HG03196 (cell line): ENCODE data around the gene TAF5.
"Not testable (repeated sequence)": the region's sequence is repeated elsewhere in the genome, so short reads cannot be mapped to it uniquely, and the experiment has no call there.

ENCODE experiments used
- ATAC-seq: cut with Tn5 transposase; IDR thresholded peaks from one replicate; pipeline ENCODE4 v1.9.1; 2021; ENCODE audit not compliant: unreplicated experiment

TAF5 gene

GRCh38 chr10:103397191-103397825 is 29.5 kb downstream of the TAF5 start:
- ATAC-seq = no peak

DNA sequence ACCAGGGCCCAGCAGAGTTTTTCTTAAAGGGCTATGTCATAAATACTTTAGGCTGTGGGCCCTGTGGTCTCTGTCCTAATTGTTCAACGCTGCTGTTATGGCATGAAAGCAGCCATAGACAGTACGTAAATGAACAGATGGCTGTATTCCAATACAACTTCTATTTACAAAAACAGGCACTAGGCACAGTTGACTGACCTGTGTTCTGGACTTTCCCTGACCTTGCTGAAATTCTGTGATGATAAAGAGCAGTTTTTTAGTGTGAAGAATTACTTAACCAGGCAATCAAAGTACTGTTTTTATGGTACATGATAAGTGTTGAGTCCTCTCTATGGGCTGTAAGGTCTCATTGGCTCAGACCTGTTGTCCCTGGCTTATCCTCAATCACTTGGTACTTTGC is 45.8 kb downstream of the TAF5 start:
- no peak for ATAC-seq

GRCh38 chr10:103415581-103415980 is 47.8 kb downstream of the TAF5 start:
- ATAC-seq = no peak

- ATAC-seq = no peak
These were observed 48.8 kb downstream of the TAF5 start for GRCh38 chr10:103416436-103417147.

DNA sequence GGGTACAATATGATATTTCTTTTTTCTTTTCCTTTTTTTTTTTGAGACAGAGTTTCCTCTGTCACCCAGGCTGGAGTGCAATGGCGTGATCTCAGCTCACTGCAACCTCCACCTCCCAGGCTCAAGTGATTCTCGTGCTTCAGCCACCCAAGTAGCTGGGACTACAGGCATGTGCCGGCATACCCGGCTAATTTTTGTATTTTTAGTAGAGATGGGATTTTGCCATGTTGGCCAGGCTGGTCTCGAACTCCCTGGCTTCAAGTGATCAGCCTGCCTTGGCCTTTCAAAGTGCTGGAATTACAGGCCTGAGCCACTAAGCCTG is 49.3 kb downstream of the TAF5 start:
- ATAC-seq = not testable (repeated sequence)

- ATAC-seq = no peak
These were observed 49.8 kb downstream of the TAF5 start for GRCh38 chr10:103417601-103418000.

- ATAC-seq = no peak
These were observed 51.3 kb downstream of the TAF5 start for GRCh38 chr10:103419101-103419500.

- ATAC-seq = no peak
These were observed 56.0 kb downstream of the TAF5 start for GRCh38 chr10:103423748-103424147.

DNA sequence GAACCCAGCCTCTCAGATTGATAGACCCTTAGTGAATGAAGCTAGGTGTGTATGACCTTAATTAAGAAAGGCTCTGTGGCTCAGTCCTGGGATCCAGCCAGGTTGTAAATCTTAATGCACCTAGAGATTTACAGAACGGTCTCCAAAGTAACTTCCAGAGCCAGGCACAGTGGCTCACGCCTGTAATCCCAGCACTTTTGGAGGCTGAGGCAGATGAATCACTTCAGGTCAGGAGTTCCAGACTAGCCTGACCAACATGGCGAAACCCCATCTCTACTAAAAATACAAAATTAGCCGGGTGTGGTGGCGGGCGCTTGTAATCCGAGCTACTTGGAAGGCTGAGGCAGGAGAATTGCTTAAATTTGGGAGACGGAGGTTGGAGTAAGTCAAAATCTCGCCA is 60.1 kb downstream of the TAF5 start:
- ATAC-seq = no peak

DNA sequence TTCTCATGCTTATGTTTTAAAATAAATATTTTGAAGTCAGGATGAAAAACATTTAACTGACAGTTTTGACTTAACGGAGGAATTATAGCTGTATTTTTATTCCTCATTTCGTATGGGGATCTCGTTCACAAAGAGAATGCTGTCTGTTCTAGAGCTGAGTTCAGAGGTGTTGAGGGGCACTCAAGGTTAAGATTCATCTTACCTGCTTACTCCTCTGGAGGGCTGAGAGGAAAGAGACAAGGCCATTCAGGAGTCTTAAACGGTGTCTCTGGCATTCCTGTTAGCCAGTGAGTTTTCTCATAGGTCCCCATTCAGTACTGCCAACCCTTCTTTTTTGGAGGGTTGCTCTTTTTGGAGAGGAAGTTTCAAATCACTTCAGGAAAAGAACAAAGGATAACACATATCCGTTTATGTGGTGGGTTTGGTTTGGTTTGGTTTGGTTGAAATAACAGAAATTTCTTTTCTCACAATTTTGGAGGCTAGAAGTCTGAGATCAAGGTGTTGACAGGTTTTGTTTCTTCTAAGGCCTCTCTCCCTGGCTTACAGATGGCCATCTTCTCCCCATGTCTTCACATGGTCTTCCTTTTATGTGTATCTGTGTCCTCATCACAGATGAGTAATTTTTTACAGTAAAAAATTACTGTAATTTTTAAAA is 61.3 kb downstream of the TAF5 start:
- ATAC-seq = no peak

DNA sequence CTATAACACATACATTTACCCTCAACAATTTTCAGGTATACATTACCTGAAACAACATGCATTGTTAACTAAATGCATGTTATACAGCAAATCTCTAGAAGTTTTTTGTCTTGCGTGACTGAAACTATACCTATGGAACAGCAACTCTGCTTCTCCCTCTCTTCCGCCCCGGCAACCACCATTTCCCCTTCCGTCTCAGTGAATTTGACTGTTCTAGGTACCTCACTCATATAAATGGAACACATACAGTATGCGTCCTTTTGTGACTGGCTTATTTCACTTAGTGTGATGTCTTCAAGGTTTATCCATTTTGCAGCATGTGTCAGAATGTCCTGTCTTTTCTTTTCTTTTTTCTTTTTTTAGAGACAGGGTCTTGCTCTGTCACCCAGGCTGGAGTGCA is 61.9 kb downstream of the TAF5 start:
- ATAC-seq = no peak

DNA sequence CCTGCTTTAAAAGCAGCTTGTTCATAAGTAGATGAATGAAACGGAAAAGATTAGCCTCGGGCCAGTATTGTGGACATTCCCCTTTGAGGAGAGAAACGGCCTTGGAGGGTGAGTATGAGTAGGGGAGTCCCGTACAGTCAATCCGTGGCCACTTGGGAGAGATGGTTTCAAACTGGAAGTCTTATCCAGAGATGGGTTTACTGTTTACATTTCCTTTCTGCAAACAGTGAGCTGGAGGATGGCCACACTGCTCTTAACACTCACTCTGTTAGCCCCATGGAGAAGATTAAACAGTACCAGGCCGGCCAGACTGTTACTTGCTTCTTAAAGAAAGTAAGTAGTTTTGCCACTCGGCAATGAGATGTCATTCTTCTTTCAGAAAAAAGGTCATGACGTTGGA is 64.1 kb downstream of the TAF5 start:
- no peak for ATAC-seq

DNA sequence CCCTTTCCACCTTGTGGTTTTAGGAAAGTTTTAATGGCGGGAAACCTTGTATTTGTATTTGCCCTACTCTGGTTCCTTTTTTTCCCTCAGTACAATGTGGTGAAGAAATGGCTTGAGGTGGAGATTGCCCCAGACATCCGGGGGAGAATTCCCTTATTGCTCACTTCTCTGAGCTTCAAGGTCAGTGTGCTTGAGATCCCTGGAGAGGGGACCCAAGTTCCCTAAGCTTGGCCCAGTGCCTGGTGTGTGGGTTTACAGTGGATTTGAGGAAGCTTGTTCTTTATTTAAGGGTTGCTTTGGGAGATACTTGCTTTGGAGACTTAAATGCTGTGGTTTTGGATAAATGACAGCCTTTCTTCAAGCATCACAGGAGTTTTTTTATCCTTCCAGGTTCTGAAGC is 66.1 kb downstream of the TAF5 start:
- ATAC-seq = no peak
